ENCODE results near the gene MBD6. TPM values are rescaled to one million over a fixed set of nuclear protein-coding genes. Genes with fewer than 3 reads are reported as not detected.

The MBD6 gene, protein sequence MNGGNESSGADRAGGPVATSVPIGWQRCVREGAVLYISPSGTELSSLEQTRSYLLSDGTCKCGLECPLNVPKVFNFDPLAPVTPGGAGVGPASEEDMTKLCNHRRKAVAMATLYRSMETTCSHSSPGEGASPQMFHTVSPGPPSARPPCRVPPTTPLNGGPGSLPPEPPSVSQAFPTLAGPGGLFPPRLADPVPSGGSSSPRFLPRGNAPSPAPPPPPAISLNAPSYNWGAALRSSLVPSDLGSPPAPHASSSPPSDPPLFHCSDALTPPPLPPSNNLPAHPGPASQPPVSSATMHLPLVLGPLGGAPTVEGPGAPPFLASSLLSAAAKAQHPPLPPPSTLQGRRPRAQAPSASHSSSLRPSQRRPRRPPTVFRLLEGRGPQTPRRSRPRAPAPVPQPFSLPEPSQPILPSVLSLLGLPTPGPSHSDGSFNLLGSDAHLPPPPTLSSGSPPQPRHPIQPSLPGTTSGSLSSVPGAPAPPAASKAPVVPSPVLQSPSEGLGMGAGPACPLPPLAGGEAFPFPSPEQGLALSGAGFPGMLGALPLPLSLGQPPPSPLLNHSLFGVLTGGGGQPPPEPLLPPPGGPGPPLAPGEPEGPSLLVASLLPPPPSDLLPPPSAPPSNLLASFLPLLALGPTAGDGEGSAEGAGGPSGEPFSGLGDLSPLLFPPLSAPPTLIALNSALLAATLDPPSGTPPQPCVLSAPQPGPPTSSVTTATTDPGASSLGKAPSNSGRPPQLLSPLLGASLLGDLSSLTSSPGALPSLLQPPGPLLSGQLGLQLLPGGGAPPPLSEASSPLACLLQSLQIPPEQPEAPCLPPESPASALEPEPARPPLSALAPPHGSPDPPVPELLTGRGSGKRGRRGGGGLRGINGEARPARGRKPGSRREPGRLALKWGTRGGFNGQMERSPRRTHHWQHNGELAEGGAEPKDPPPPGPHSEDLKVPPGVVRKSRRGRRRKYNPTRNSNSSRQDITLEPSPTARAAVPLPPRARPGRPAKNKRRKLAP
- polyA plus RNA-seq = 10 to 100 TPM; 14.7 to 35.0 TPM

DNA sequence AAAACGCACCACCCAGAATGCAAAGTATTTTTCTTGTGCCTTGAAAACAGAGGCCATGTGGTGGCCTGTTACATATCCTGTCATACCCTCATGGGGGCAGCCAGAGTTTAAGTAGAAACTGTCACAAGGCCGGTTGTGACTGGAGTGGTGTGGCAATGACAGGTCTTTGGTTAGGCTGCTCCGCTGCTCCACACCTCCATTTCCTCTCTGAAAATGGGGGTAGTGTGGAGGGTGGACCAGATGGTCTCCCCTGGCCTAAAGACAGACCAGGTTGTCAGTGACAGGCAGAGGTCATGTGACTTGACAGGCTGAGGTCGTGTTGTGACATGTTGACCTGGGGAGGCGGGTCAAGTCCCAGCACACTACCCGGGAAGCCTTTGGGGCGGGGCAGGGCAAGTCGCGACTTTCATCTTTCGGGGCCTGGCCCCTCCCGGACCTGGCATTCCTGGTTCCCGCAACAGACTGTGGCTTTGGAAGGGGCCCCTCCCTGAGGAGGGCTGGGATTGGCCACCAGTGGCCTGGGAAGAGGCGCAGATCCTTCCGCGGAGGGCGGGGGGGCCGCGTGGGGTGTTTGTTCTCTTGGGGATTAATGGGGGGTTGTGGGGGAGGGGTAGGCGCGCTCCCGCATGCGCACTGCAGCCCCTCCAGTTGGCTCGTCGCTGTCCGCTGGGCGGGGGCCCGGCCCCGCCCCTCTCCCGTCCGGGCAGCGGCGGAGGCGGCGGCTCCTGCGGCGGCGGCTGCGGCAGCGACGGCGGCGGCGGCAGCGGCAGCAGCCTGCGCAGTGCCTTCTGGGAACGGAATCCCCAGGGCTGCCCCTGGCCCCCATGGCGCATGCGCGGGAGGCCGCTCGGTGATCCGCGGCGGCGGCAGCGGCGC lies at the start of gene MBD6:
TSS of gene MBD6 (plus strand) at position 814 of the 876 bp plus-strand sequence. CDS start 1,480 bp downstream, outside the sequence.
- peaks cover 3 to 11% of the 10 kb centered on the region in 2 donors for H3K36me3 ChIP-seq (ENCODE audit: control insufficient read depth in 2 of 2, insufficient read depth in 2 of 2, low read length in 1 of 2)
- 1 to 3% methylated on average over 9 to 57 of the region's 57 CpGs for WGBS, 2 donors
- H3K9me3 ChIP-seq (ENCODE audit: control insufficient read depth in 2 of 2, insufficient read depth in 1 of 2, low read depth in 1 of 2, low read length in 1 of 2) = no peaks in the 10 kb centered on the region
- peaks cover 2 to 15% of the 10 kb centered on the region in 2 donors for H3K4me1 ChIP-seq (ENCODE audit: control insufficient read depth in 2 of 2, insufficient read depth in 2 of 2, low read length in 1 of 2)
- H3K27me3 ChIP-seq (ENCODE audit: control insufficient read depth in 1 of 2, insufficient read depth in 2 of 2, low read length in 2 of 2) = no peaks in the 10 kb centered on the region
- peak within 1 kb of the TSS; percentile 67 to 74 for H3K4me3 ChIP-seq (ENCODE audit: low read depth in 1 of 2, low read length in 2 of 2)
- peak within 1 kb of the TSS; percentile 97 to 99 for H3K27ac ChIP-seq (ENCODE audit: low read depth in 2 of 2, low read length in 1 of 2)

DNA sequence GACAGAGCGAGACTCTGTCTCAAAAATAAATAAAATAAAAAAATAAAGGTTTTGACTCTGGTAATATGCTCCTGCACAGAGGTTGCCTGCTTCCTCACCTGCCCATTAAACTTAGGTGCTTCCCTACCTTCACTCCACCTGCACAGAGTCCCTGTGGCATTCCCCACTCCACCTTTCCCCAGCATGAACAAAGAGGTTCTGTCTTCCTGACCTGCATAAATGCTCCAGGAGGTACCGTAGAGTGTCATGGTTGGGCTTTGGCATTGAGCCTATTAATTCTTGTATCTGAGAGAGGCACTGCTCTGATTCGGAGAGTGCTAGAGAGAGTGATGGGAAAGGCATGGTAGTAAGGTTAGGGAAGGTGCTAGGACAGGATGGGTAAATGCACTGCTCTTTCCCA lies 49.2 kb upstream of the MBD6 start:
- Histone ChIP-seq H3K4me3 (ENCODE audit: low read depth in 1 of 2, low read length in 2 of 2) (no peak overlapping the region), H3K4me1 (ENCODE audit: control insufficient read depth in 2 of 2, insufficient read depth in 2 of 2, low read length in 1 of 2) (peaks cover 4 to 17% of the 10 kb centered on the region in 2 donors), H3K9me3 (ENCODE audit: control insufficient read depth in 2 of 2, insufficient read depth in 1 of 2, low read depth in 1 of 2, low read length in 1 of 2) (no peaks in the 10 kb centered on the region), H3K27ac (ENCODE audit: low read depth in 2 of 2, low read length in 1 of 2) (no peak overlapping the region), H3K27me3 (ENCODE audit: control insufficient read depth in 1 of 2, insufficient read depth in 2 of 2, low read length in 2 of 2) (peaks cover 0 to 9% of the 10 kb centered on the region in 2 donors), H3K36me3 (ENCODE audit: control insufficient read depth in 2 of 2, insufficient read depth in 2 of 2, low read length in 1 of 2) (peaks cover 0 to 3% of the 10 kb centered on the region in 2 donors)
- WGBS, 2 donors = 52 to 55% methylated on average over 3 of the region's 3 CpGs

DNA sequence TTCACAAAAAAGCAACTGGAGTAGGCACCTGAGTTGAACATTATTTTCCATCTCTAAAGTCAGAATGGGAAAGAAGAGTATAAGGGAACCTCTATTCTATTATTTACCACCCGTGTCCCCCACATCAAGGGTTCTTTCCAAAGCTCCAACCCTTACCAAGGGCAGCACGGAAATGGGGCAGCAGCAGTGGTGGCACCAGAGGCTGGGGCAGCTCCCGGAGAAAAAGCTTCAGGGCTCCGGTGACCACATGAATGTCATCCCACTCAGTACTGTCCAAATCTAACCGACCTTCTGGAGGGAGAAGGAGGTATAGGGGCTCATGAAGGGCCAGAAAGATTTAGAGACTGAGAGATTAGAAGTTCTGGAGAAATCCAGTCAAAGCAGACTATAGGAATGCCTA lies 48.7 kb upstream of the MBD6 start:
- Histone ChIP-seq H3K36me3 (ENCODE audit: control insufficient read depth in 2 of 2, insufficient read depth in 2 of 2, low read length in 1 of 2) (peaks cover 0 to 3% of the 10 kb centered on the region in 2 donors), H3K27ac (ENCODE audit: low read depth in 2 of 2, low read length in 1 of 2) (no peak overlapping the region), H3K4me1 (ENCODE audit: control insufficient read depth in 2 of 2, insufficient read depth in 2 of 2, low read length in 1 of 2) (peaks cover 4 to 19% of the 10 kb centered on the region in 2 donors), H3K4me3 (ENCODE audit: low read depth in 1 of 2, low read length in 2 of 2) (no peak overlapping the region), H3K27me3 (ENCODE audit: control insufficient read depth in 1 of 2, insufficient read depth in 2 of 2, low read length in 2 of 2) (peaks cover 0 to 9% of the 10 kb centered on the region in 2 donors), H3K9me3 (ENCODE audit: control insufficient read depth in 2 of 2, insufficient read depth in 1 of 2, low read depth in 1 of 2, low read length in 1 of 2) (no peaks in the 10 kb centered on the region)
- 87 to 92% methylated on average over 5 of the region's 5 CpGs for WGBS, 2 donors

DNA sequence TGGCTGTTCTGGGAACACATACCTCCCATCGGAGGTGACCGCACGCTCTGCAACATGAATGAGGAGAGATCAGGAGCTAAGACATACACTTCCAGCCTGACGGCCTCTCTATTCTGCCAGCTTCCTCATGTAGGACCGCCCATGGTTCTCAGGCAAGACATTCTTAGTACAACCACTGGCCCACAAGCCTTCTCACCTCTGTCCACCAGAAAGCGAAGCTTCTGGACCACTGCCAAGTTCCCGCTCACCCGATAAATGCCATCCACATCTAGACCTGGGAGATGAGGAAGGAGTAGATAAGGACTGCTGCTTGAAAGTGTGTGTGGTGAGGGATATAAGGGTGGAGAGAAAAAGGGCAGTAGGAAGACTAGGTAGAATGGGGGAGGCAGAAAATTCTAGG lies 48.2 kb upstream of the MBD6 start:
- 77 to 79% methylated on average over 8 of the region's 8 CpGs for WGBS, 2 donors
- Histone ChIP-seq H3K4me1 (ENCODE audit: control insufficient read depth in 2 of 2, insufficient read depth in 2 of 2, low read length in 1 of 2) (peaks cover 4 to 19% of the 10 kb centered on the region in 2 donors), H3K27ac (ENCODE audit: low read depth in 2 of 2, low read length in 1 of 2) (no peak overlapping the region), H3K9me3 (ENCODE audit: control insufficient read depth in 2 of 2, insufficient read depth in 1 of 2, low read depth in 1 of 2, low read length in 1 of 2) (no peaks in the 10 kb centered on the region), H3K4me3 (ENCODE audit: low read depth in 1 of 2, low read length in 2 of 2) (no peak overlapping the region), H3K27me3 (ENCODE audit: control insufficient read depth in 1 of 2, insufficient read depth in 2 of 2, low read length in 2 of 2) (peaks cover 0 to 9% of the 10 kb centered on the region in 2 donors), H3K36me3 (ENCODE audit: control insufficient read depth in 2 of 2, insufficient read depth in 2 of 2, low read length in 1 of 2) (peaks cover 0 to 3% of the 10 kb centered on the region in 2 donors)

DNA sequence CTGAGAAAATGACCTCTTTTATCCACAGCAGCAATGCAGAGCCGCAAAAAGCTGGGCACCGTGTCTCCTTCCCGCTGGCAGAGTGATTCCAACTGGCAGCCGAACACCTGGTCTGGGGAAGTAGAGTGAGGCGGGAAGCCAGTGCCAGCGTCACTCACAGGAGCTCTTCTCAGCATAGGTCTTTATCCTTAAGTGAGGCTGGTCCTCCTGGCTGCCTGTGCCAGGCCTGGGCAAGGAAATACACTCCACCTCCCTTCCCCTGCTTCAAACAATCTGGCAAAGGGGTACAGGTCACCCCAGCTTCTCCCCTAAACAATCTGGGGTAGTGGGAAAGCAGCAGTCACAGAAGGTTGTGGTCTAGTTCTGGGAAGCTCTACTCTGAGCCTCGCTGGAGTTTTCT lies 47.8 kb upstream of the MBD6 start:
- Histone ChIP-seq H3K27me3 (ENCODE audit: control insufficient read depth in 1 of 2, insufficient read depth in 2 of 2, low read length in 2 of 2) (peaks cover 0 to 9% of the 10 kb centered on the region in 2 donors), H3K9me3 (ENCODE audit: control insufficient read depth in 2 of 2, insufficient read depth in 1 of 2, low read depth in 1 of 2, low read length in 1 of 2) (no peaks in the 10 kb centered on the region), H3K4me3 (ENCODE audit: low read depth in 1 of 2, low read length in 2 of 2) (peak overlapping the region in 1 of 2 donors; percentile 13), H3K36me3 (ENCODE audit: control insufficient read depth in 2 of 2, insufficient read depth in 2 of 2, low read length in 1 of 2) (peaks cover 0 to 3% of the 10 kb centered on the region in 2 donors), H3K27ac (ENCODE audit: low read depth in 2 of 2, low read length in 1 of 2) (no peak overlapping the region), H3K4me1 (ENCODE audit: control insufficient read depth in 2 of 2, insufficient read depth in 2 of 2, low read length in 1 of 2) (peaks cover 4 to 19% of the 10 kb centered on the region in 2 donors)
- 53 to 63% methylated on average over 7 of the region's 7 CpGs for WGBS, 2 donors

DNA sequence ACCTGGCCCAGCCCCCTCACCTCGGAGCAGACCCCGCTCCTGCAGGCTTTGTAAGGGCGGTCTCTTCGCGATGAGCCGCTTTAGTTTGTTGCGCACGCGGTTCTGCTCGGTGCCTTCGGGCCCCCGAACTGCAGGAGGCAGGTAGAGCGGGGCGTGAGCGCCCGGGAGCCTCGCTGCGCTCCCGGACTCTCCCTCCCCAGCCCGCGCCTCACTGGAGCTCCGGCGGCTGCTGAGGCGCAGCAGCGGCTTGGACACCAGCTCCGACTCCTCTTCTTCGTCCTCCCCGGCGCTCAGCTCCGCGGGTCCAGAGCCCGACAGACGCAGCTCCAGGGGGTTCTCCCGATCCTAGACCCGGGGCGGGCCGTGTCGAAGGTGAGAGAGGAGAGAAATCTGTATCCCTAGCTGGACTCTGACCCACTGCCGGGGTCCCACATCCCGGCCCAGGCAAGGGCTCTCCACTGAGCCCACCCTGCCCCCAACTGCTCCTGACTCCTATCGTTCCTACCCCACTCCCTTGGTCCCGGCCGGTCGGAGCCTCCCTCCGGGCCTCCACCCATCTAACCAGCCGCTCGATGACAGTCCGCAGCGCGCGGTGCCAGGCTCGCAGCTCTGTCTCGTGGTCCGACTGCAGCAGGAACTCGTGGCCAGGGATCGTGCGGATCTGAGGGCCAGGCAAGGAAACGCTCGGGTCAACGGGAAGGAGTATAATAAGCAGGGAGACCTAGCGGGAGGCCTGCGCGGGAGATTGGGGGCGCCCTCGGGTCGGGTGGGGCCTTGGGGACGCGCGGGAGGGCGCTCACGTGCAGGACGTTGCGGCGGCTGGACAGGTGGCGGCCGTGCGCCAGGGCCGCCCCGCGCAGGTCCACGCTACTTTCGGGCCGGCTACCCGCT lies 47.1 kb upstream of the MBD6 start:
- 12 to 13% methylated on average over 80 to 84 of the region's 84 CpGs for WGBS, 2 donors
- H3K27me3 ChIP-seq (ENCODE audit: control insufficient read depth in 1 of 2, insufficient read depth in 2 of 2, low read length in 2 of 2) = peaks cover 0 to 9% of the 10 kb centered on the region in 2 donors
- no peaks in the 10 kb centered on the region for H3K36me3 ChIP-seq (ENCODE audit: control insufficient read depth in 2 of 2, insufficient read depth in 2 of 2, low read length in 1 of 2)
- H3K27ac ChIP-seq (ENCODE audit: low read depth in 2 of 2, low read length in 1 of 2) = peak overlapping the region in 1 of 2 donors; percentile 29
- H3K9me3 ChIP-seq (ENCODE audit: control insufficient read depth in 2 of 2, insufficient read depth in 1 of 2, low read depth in 1 of 2, low read length in 1 of 2) = no peaks in the 10 kb centered on the region
- H3K4me3 ChIP-seq (ENCODE audit: low read depth in 1 of 2, low read length in 2 of 2) = peak overlapping the region; percentile 13 to 24
- H3K4me1 ChIP-seq (ENCODE audit: control insufficient read depth in 2 of 2, insufficient read depth in 2 of 2, low read length in 1 of 2) = peaks cover 4 to 19% of the 10 kb centered on the region in 2 donors

DNA sequence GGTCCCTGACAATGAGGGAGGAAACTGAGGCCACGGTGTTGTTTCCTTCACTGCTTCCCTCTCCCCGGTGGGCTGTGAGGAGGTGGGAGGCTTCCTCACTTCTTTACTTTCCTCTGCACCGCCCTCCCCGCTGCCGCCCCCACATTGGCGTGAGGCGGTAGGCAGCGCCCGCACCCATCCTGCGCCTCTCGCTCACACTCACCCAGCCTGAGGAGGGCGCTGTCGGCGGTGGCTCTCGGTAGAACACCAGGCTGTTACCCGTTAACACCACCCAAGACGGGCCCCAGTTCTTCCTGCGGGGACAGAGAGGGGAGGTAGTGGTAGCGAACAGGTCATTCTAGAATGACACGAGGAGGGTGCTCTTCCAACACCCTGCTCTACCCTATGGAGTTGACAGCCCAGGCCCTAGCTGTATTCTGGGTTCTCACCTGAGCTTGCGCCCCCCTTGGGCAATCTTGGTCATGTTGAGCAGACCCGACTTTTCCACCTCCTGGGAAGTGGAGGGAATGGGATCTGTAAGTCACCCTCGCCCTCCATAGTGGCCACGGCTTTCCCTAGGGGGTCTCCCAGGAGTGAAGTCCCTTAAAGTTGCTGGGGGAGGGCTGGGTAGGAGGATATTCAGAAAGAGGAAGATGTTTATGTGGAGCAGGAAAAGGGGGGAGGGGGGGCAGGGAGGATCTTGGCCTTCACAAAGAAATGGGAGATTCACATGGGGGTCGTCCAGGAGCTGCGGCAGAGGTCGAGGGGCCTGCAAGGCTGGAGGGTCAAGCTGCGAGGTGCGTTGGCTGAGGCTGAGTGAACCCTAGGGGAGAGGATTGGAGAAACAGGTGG lies 46.2 kb upstream of the MBD6 start:
- H3K4me1 ChIP-seq (ENCODE audit: control insufficient read depth in 2 of 2, insufficient read depth in 2 of 2, low read length in 1 of 2) = peaks cover 4 to 19% of the 10 kb centered on the region in 2 donors
- H3K9me3 ChIP-seq (ENCODE audit: control insufficient read depth in 2 of 2, insufficient read depth in 1 of 2, low read depth in 1 of 2, low read length in 1 of 2) = no peaks in the 10 kb centered on the region
- no peaks in the 10 kb centered on the region for H3K36me3 ChIP-seq (ENCODE audit: control insufficient read depth in 2 of 2, insufficient read depth in 2 of 2, low read length in 1 of 2)
- peak overlapping the region; percentile 29 to 37 for H3K27ac ChIP-seq (ENCODE audit: low read depth in 2 of 2, low read length in 1 of 2)
- H3K4me3 ChIP-seq (ENCODE audit: low read depth in 1 of 2, low read length in 2 of 2) = peak overlapping the region; percentile 13 to 24
- WGBS, 2 donors = 17 to 20% methylated on average over 28 to 29 of the region's 29 CpGs
- H3K27me3 ChIP-seq (ENCODE audit: control insufficient read depth in 1 of 2, insufficient read depth in 2 of 2, low read length in 2 of 2) = peaks cover 0 to 11% of the 10 kb centered on the region in 2 donors
